Measurements from ENCODE around the gene CCDC63.

The CCDC63 gene

DNA sequence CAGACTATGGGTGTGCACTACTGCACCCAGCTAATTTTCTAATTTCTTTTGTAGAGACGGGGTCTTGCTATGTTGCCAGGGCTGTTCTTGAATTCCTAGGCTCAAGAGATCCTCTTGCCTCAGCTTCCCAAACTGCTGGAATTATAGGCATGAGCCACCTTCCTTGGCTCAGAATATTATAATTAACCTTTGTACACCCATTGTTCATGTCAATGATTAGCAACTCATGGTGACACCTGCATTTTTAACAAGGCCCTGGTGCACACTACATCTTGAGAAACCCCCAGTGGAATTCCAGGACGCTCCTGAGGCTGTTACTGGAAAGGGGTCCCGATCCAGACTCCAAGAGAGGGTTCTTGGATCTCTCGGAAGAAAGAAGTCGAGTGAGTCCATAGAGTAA, 28.3 kb upstream of the CCDC63 start:
- Histone ChIP-seq H3K4me3 (ENCODE audit: low read length) (no peak overlapping the region), H3K4me1 (ENCODE audit: insufficient read depth, low read length) (peaks cover 12% of the 10 kb centered on the region; the same call in 1 of the 2 replicates), H3K9me3 (ENCODE audit: insufficient read depth, low read depth, low read length) (no peaks in the 10 kb centered on the region), H3K27ac (ENCODE audit: low read length) (no peak overlapping the region), H3K36me3 (ENCODE audit: insufficient read depth, low read depth, low read length) (no peaks in the 10 kb centered on the region), H3K27me3 (ENCODE audit: insufficient read depth, low read length) (peaks cover 30% of the 10 kb centered on the region), H3K9ac (ENCODE audit: low read depth, low read length) (no peak overlapping the region)

DNA sequence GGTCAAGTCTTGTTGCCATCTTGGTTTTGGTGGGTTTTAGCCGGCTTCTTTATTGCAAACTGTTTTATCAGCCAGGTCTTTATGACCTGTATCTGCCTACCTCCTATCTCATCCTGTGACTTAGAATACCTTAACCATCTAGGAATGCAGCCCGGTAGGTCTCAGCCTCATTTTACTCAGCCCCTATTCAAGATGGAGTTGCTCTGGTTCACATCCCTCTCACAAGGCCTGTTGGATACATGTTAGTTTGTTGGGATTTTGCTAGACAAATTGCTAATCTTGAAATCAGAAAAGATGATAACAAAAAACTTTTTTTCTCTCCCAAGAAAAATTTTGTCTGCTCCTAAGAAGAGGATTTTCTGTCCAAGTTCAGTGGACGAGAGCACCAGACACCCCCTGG, 27.6 kb upstream of the CCDC63 start:
- H3K36me3 ChIP-seq (ENCODE audit: insufficient read depth, low read depth, low read length): no peaks in the 10 kb centered on the region
- H3K4me1 ChIP-seq (ENCODE audit: insufficient read depth, low read length): peaks cover 12% of the 10 kb centered on the region; the same call in 1 of the 2 replicates
- no peak overlapping the region for H3K4me3 ChIP-seq (ENCODE audit: low read length)
- H3K9ac ChIP-seq (ENCODE audit: low read depth, low read length): no peak overlapping the region
- H3K27ac ChIP-seq (ENCODE audit: low read length): no peak overlapping the region
- no peaks in the 10 kb centered on the region for H3K9me3 ChIP-seq (ENCODE audit: insufficient read depth, low read depth, low read length)
- H3K27me3 ChIP-seq (ENCODE audit: insufficient read depth, low read length): peaks cover 23% of the 10 kb centered on the region

DNA sequence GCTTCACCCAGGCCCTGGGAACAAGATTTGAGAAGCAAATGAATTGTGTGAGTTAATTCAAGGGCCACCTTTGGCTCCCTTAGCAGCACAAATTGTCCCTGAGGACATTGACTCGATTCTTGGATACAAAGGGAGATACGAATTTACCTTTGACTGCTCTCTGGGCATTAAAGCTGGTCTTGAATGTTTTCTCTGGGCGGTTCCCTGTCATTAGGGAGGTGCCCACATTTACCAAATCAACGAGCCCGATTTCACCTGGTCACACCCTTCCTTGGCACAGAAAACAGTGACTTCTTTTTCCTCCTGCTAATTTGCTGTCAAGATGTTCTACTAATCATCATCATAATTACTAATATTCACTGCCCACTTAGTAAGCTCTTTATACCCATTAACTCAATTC, 27.1 kb upstream of the CCDC63 start:
- no peaks in the 10 kb centered on the region for H3K9me3 ChIP-seq (ENCODE audit: insufficient read depth, low read depth, low read length)
- peaks cover 12% of the 10 kb centered on the region; the same call in 1 of the 2 replicates for H3K4me1 ChIP-seq (ENCODE audit: insufficient read depth, low read length)
- peaks cover 18% of the 10 kb centered on the region for H3K27me3 ChIP-seq (ENCODE audit: insufficient read depth, low read length)
- H3K36me3 ChIP-seq (ENCODE audit: insufficient read depth, low read depth, low read length): no peaks in the 10 kb centered on the region
- no peak overlapping the region for H3K4me3 ChIP-seq (ENCODE audit: low read length)
- no peak overlapping the region for H3K9ac ChIP-seq (ENCODE audit: low read depth, low read length)
- no peak overlapping the region for H3K27ac ChIP-seq (ENCODE audit: low read length)

DNA sequence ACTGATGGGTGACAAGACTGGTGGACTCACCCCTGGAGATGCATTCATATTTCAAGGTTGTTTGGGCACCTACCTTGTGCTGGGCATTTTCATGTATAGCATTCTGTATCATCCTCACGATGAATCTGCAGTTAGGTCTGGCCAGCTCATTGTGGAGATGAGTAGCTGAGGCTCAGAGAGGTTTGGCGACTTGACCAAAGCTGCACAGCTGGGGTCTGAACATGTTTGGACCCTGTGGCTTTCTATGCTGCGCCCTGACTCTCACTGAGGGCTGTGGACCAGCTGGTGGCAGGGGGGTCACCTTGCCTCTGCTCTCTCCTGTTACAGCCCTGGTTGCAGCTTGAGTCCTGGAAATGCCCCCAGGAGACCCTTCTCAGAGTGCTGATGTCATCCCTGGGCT, 24.9 kb upstream of the CCDC63 start:
- H3K4me3 ChIP-seq (ENCODE audit: low read length): no peak overlapping the region
- no peak overlapping the region for H3K9ac ChIP-seq (ENCODE audit: low read depth, low read length)
- no peaks in the 10 kb centered on the region; the same call in 1 of the 2 replicates for H3K27me3 ChIP-seq (ENCODE audit: insufficient read depth, low read length)
- peaks cover 1% of the 10 kb centered on the region; the same call in 1 of the 2 replicates for H3K4me1 ChIP-seq (ENCODE audit: insufficient read depth, low read length)
- no peaks in the 10 kb centered on the region for H3K36me3 ChIP-seq (ENCODE audit: insufficient read depth, low read depth, low read length)
- no peaks in the 10 kb centered on the region for H3K9me3 ChIP-seq (ENCODE audit: insufficient read depth, low read depth, low read length)
- H3K27ac ChIP-seq (ENCODE audit: low read length): no peak overlapping the region

DNA sequence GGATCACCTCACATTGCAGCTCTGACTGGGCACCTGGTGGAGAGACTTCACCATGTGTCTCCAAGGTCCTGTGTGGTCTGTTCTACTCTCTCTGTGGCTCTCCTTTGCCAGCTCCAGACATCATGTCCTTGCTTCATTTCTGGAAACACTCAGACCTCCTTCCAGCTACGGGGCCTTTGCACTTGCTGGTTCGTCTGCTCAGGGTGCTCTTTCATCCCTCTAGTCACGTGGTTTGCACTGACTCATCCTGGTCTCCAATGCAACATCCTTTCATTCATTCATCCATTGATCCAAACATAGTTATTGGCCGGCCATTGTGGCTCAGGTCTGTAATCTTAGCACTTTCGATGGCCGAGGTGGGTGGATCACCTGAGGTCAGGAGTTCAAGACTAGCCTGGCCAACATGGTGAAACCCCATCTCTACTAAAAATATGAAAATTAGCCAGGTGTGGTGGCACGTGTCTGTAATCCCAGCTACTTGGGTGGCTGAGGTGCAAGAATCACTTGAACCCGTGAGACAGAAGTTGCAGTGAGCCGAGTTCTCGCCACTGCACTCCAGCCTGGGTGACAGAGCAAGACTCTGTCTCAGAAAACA, 23.9 kb upstream of the CCDC63 start:
- Histone ChIP-seq H3K9me3 (ENCODE audit: insufficient read depth, low read depth, low read length) (no peaks in the 10 kb centered on the region), H3K27me3 (ENCODE audit: insufficient read depth, low read length) (no peaks in the 10 kb centered on the region; the same call in 1 of the 2 replicates), H3K4me3 (ENCODE audit: low read length) (no peak overlapping the region), H3K9ac (ENCODE audit: low read depth, low read length) (no peak overlapping the region), H3K36me3 (ENCODE audit: insufficient read depth, low read depth, low read length) (no peaks in the 10 kb centered on the region), H3K27ac (ENCODE audit: low read length) (no peak overlapping the region), H3K4me1 (ENCODE audit: insufficient read depth, low read length) (no peaks in the 10 kb centered on the region)

DNA sequence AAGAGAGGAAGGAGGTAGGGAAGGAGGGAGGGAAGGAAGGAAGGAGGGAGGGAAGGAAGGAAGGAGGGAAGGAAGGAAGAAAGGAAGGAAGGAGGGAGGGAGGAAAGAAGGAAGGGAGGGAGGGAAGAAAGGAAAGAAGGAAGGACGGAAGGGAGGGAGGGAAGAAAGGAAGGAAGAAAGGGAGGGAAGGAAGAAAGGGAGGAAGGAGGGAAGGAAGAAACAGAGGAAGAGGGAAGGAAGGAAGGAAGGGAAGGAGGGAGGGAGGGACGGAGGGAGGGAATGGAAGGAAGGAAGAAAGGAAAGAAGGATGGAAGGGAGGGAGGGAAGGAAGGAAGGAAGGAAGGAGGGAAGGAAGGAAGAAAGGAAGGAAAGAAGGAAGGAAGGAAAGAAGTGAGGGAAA, 22.4 kb upstream of the CCDC63 start:
- Histone ChIP-seq H3K4me3 (ENCODE audit: low read length) (no peak overlapping the region), H3K36me3 (ENCODE audit: insufficient read depth, low read depth, low read length) (no peaks in the 10 kb centered on the region), H3K4me1 (ENCODE audit: insufficient read depth, low read length) (no peaks in the 10 kb centered on the region), H3K27me3 (ENCODE audit: insufficient read depth, low read length) (no peaks in the 10 kb centered on the region; the same call in 1 of the 2 replicates), H3K9me3 (ENCODE audit: insufficient read depth, low read depth, low read length) (no peaks in the 10 kb centered on the region), H3K9ac (ENCODE audit: low read depth, low read length) (no peak overlapping the region), H3K27ac (ENCODE audit: low read length) (no peak overlapping the region)

DNA sequence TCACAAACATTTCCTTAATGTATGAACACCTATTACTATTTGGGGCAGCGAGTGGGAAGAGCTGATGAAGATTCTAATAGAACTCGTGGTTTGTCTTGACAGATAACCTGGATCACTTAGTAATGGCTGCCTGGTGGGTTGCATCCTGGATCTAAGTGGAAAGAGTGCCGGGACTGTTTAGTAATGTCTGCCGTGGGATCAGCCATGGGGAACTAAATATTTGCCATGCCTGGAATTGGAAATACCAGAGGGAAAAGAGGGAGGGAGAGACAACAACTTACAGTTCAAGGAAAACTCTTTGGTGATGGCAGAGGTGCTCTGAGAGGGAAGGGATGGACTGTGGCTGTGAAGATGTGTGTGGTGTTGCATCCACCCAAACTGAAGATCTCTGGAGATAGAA, 21.3 kb upstream of the CCDC63 start:
- Histone ChIP-seq H3K9me3 (ENCODE audit: insufficient read depth, low read depth, low read length) (no peaks in the 10 kb centered on the region), H3K27ac (ENCODE audit: low read length) (no peak overlapping the region), H3K9ac (ENCODE audit: low read depth, low read length) (no peak overlapping the region), H3K4me1 (ENCODE audit: insufficient read depth, low read length) (no peaks in the 10 kb centered on the region), H3K4me3 (ENCODE audit: low read length) (no peak overlapping the region), H3K27me3 (ENCODE audit: insufficient read depth, low read length) (no peaks in the 10 kb centered on the region; the same call in 1 of the 2 replicates), H3K36me3 (ENCODE audit: insufficient read depth, low read depth, low read length) (no peaks in the 10 kb centered on the region)

DNA sequence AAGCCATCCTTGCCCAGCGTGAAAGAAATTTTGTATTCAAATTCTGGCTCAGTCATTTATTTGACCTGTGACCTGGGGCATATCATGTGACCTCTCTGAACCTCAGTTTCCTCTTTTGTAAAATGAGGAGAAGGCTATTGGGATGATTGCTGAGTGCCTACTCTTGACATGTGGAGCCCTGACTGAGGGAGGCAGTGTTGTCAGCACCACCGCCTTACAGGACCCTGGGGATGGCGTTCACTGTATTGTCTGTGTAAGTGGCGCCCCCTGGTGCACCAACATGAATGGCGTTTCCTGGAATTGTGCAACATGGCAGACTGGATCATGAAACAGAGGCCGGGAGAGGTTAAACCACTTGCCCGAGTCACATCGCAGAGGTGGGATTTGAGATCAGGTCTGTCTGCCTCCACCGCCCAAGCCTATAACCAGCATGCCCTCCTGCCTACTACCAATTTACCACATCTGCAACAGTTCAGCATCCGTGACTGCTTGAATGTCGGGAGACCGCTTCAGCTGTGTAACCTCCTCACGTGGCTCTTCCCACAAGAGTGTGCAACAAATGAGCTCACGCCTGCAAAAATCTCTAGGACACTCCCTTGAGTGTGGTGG, 20.1 kb upstream of the CCDC63 start:
- Histone ChIP-seq H3K36me3 (ENCODE audit: insufficient read depth, low read depth, low read length) (no peaks in the 10 kb centered on the region), H3K4me1 (ENCODE audit: insufficient read depth, low read length) (no peaks in the 10 kb centered on the region), H3K27me3 (ENCODE audit: insufficient read depth, low read length) (no peaks in the 10 kb centered on the region; the same call in 1 of the 2 replicates), H3K9ac (ENCODE audit: low read depth, low read length) (no peak overlapping the region), H3K4me3 (ENCODE audit: low read length) (no peak overlapping the region), H3K27ac (ENCODE audit: low read length) (no peak overlapping the region), H3K9me3 (ENCODE audit: insufficient read depth, low read depth, low read length) (no peaks in the 10 kb centered on the region)

DNA sequence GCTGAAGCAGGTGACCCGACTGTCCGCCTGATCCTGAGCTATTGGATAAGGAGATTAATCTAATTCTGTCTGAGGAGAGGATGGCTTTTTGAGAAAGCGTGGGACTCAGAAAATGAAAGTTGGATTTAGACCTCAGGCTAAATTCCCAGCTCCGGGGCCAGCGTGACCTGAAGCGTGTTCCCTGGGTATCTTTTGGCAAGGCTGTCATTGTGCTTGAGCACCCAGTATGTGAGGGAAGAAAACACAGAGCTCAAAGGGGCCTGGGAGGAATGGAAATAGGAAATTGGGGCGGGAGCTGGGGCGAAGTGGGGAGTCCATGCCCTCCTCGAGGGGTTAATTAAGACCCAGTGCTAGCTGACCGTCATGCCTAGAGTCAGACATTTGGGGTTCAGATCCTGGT, 17.5 kb upstream of the CCDC63 start:
- H3K27me3 ChIP-seq (ENCODE audit: insufficient read depth, low read length): no peaks in the 10 kb centered on the region; the same call in 1 of the 2 replicates

DNA sequence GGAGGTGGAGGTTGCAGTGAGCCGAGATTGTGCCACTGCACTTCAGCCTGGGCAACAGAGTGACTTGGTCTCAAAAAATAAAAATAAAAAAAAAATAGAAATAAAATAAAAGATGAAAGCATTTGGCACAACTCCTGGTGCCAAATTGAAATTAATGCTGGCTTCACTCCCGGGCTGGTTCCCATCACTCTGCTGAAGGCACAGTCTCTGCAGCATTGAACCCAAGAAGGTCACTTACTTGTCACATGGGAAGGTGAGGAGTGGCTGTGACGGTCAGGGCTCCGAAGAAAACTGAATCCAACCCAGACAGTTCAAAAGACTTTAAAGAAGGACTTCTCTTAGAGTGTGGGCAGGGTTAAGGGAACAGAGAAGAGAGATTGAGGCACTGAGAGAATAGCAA, 10.5 kb upstream of the CCDC63 start:
- no peaks in the 10 kb centered on the region for H3K9me3 ChIP-seq (ENCODE audit: insufficient read depth, low read depth, low read length)
- H3K27ac ChIP-seq (ENCODE audit: low read length): no peak overlapping the region
- H3K4me3 ChIP-seq (ENCODE audit: low read length): no peak overlapping the region
- H3K27me3 ChIP-seq (ENCODE audit: insufficient read depth, low read length): no peaks in the 10 kb centered on the region
- no peak overlapping the region for H3K9ac ChIP-seq (ENCODE audit: low read depth, low read length)
- no peaks in the 10 kb centered on the region for H3K4me1 ChIP-seq (ENCODE audit: insufficient read depth, low read length)
- no peaks in the 10 kb centered on the region for H3K36me3 ChIP-seq (ENCODE audit: insufficient read depth, low read depth, low read length)

More for the DNA sequence above, 17.5 kb upstream of the CCDC63 start:
- no peak overlapping the region for H3K9ac ChIP-seq (ENCODE audit: low read depth, low read length)
- no peaks in the 10 kb centered on the region for H3K9me3 ChIP-seq (ENCODE audit: insufficient read depth, low read depth, low read length)
- H3K4me1 ChIP-seq (ENCODE audit: insufficient read depth, low read length): no peaks in the 10 kb centered on the region
- H3K36me3 ChIP-seq (ENCODE audit: insufficient read depth, low read depth, low read length): no peaks in the 10 kb centered on the region
- H3K27ac ChIP-seq (ENCODE audit: low read length): no peak overlapping the region
- H3K4me3 ChIP-seq (ENCODE audit: low read length): no peak overlapping the region

DNA sequence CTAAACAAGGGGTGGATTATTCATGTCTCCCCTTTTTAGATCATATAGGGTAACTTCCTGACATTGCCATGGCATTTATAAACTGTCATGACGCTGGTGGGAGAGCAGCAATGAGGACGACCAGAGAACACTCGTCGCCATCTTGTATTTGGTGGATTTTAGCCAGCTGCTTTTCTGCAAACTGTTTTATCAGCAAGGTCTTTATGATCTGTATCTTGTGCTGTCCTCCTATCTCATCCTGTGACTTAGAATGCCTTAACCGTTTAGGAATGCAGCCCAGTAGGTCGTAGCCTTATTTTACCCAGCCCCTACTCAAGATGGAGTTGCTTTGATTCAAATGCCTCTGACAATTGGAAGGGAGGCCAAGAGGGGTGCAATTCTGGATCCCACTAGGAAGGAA, 5.8 kb upstream of the CCDC63 start:
- peaks cover 7% of the 10 kb centered on the region; the same call in 1 of the 2 replicates for H3K27me3 ChIP-seq (ENCODE audit: insufficient read depth, low read length)
- H3K9me3 ChIP-seq (ENCODE audit: insufficient read depth, low read depth, low read length): no peaks in the 10 kb centered on the region
- no peak overlapping the region for H3K9ac ChIP-seq (ENCODE audit: low read depth, low read length)
- no peak overlapping the region for H3K4me3 ChIP-seq (ENCODE audit: low read length)
- no peak overlapping the region for H3K27ac ChIP-seq (ENCODE audit: low read length)
- H3K36me3 ChIP-seq (ENCODE audit: insufficient read depth, low read depth, low read length): no peaks in the 10 kb centered on the region
- H3K4me1 ChIP-seq (ENCODE audit: insufficient read depth, low read length): peaks cover 1% of the 10 kb centered on the region; the same call in 1 of the 2 replicates

DNA sequence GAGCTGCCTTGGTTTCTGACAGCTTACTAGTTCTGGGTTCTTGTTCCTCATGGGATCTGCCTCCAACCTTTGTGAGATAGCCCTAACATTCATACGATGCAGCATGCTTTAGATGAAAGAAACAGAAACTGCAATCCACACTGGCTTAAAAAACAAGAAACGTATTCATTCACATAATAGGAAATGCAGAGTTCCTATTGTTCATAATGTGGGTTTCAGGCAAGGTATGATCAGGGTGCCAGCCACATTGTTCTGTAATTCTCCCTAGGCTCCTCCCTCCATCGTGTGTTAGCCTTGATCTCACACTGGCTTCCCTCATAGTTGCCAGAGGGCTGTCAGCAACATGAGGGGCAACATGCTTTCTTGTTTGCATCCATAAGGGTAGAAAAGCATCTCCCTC, 2.7 kb upstream of the CCDC63 start:
- H3K27me3 ChIP-seq (ENCODE audit: insufficient read depth, low read length): peaks cover 10% of the 10 kb centered on the region; the same call in 1 of the 2 replicates
- no peak overlapping the region for H3K9ac ChIP-seq (ENCODE audit: low read depth, low read length)
- no peak overlapping the region for H3K27ac ChIP-seq (ENCODE audit: low read length)
- H3K36me3 ChIP-seq (ENCODE audit: insufficient read depth, low read depth, low read length): no peaks in the 10 kb centered on the region
- H3K9me3 ChIP-seq (ENCODE audit: insufficient read depth, low read depth, low read length): no peaks in the 10 kb centered on the region
- no peak overlapping the region for H3K4me3 ChIP-seq (ENCODE audit: low read length)
- peaks cover 7% of the 10 kb centered on the region; the same call in 1 of the 2 replicates for H3K4me1 ChIP-seq (ENCODE audit: insufficient read depth, low read length)
